H9 (cell line): Measurements from ENCODE around the gene EEF1A1. TPM values are rescaled to one million over a fixed set of nuclear protein-coding genes. Genes with fewer than 3 reads are reported as not detected.
"Not testable (repeated sequence)": the region's sequence is repeated elsewhere in the genome, so short reads cannot be mapped to it uniquely, and the experiment has no call there.

Experiments used
- DNase-seq: peaks from one replicate; pipeline ENCODE4 v3.0.0-alpha.2; 2017
- H2AFZ ChIP-seq: one replicate; pipeline ENCODE4 v1.6.1; 2013; ENCODE audit warnings: mild to moderate bottlenecking, low read length, control low read depth, moderate library complexity
- H2AK5ac ChIP-seq: 2 replicates; pipeline ENCODE4 v1.6.1; 2013; ENCODE audit warnings: low read length, control low read depth, mixed read lengths; ENCODE audit not compliant: insufficient read length
- H2BK120ac ChIP-seq: one replicate; pipeline ENCODE4 v1.6.1; 2013; ENCODE audit warnings: low read depth, mild to moderate bottlenecking, low read length, control low read depth, inconsistent platforms; ENCODE audit not compliant: poor library complexity, severe bottlenecking
- H2BK12ac ChIP-seq: 2 replicates; pipeline ENCODE4 v1.6.1; 2013; ENCODE audit warnings: low read length, control low read depth, mixed read lengths, low read depth; ENCODE audit not compliant: insufficient read length
- H2BK15ac ChIP-seq: 2 replicates; pipeline ENCODE4 v1.6.1; 2013; ENCODE audit warnings: low read depth, low read length, control low read depth
- H2BK20ac ChIP-seq: one replicate; pipeline ENCODE4 v1.6.1; 2013; ENCODE audit warnings: low read depth, mild to moderate bottlenecking, low read length, control low read depth, inconsistent platforms; ENCODE audit not compliant: poor library complexity, severe bottlenecking
- H2BK5ac ChIP-seq: 2 replicates; pipeline ENCODE4 v1.6.1; 2013; ENCODE audit warnings: low read length, control low read depth, mixed read lengths; ENCODE audit not compliant: insufficient read length
- H3K14ac ChIP-seq: 2 replicates; pipeline ENCODE4 v1.6.1; 2013; ENCODE audit warnings: low read length, control low read depth; ENCODE audit not compliant: insufficient read depth
- H3K18ac ChIP-seq: 2 replicates; pipeline ENCODE4 v1.6.1; 2013; ENCODE audit warnings: low read depth, mild to moderate bottlenecking, mixed read lengths, low read length, control low read depth; ENCODE audit not compliant: insufficient read length
- H3K23ac ChIP-seq: 2 replicates; pipeline ENCODE4 v1.6.1; 2013; ENCODE audit warnings: low read length, control low read depth, mixed read lengths, low read depth; ENCODE audit not compliant: insufficient read length
- H3K23me2 ChIP-seq: 2 replicates; pipeline ENCODE4 v1.6.1; 2013; ENCODE audit warnings: low read depth, mild to moderate bottlenecking, mixed read lengths, low read length, control low read depth; ENCODE audit not compliant: insufficient read length, poor library complexity, severe bottlenecking
- H3K27ac ChIP-seq: 2 replicates; pipeline ENCODE4 v1.5.1; 2013; ENCODE audit warnings: low read length, control low read depth, mixed read lengths, low read depth; ENCODE audit not compliant: insufficient read length
- H3K27me3 ChIP-seq: 2 replicates; pipeline ENCODE4 v1.6.1; 2013; ENCODE audit warnings: low read length, control low read depth, inconsistent platforms; ENCODE audit not compliant: insufficient read depth
- H3K4ac ChIP-seq: 2 replicates; pipeline ENCODE4 v1.6.1; 2013; ENCODE audit warnings: low read depth, mild to moderate bottlenecking, control low read depth, inconsistent platforms, low read length, moderate library complexity
- H3K4me1 ChIP-seq: 2 replicates; pipeline ENCODE4 v1.6.1; 2013; ENCODE audit warnings: low read length, control low read depth, inconsistent platforms; ENCODE audit not compliant: insufficient read depth
- H3K4me2 ChIP-seq: 2 replicates; pipeline ENCODE4 v1.6.1; 2013; ENCODE audit warnings: low read length, control low read depth, mixed read lengths; ENCODE audit not compliant: insufficient read length, insufficient read depth
- H3K56ac ChIP-seq: 2 replicates; pipeline ENCODE4 v1.6.1; 2013; ENCODE audit warnings: low read depth, mild to moderate bottlenecking, mixed read lengths, low read length, control low read depth; ENCODE audit not compliant: insufficient read length
- H3K79me1 ChIP-seq: 2 replicates; pipeline ENCODE4 v1.6.1; 2013; ENCODE audit warnings: low read depth, mild to moderate bottlenecking, moderate library complexity, low read length, control low read depth, inconsistent platforms; ENCODE audit not compliant: insufficient read depth, poor library complexity, severe bottlenecking
- H3K79me2 ChIP-seq: 2 replicates; pipeline ENCODE4 v1.6.1; 2013; ENCODE audit warnings: low read length, control low read depth, inconsistent platforms; ENCODE audit not compliant: insufficient read depth
- H3K9ac ChIP-seq: 2 replicates; pipeline ENCODE4 v1.6.1; 2013; ENCODE audit warnings: low read length, control low read depth, mixed read lengths; ENCODE audit not compliant: insufficient read length; ENCODE audit errors: extremely low read depth
- H3K9me3 ChIP-seq: one replicate; pipeline ENCODE4 v1.6.1; 2013; ENCODE audit warnings: low read depth, low read length, inconsistent platforms; ENCODE audit not compliant: control insufficient read depth
- H3T11ph ChIP-seq: one replicate; pipeline ENCODE4 v1.6.1; 2013; ENCODE audit warnings: mild to moderate bottlenecking, low read length, control low read depth, inconsistent platforms
- H4K20me1 ChIP-seq: one replicate; pipeline ENCODE4 v1.6.1; 2013; ENCODE audit not compliant: control insufficient read depth, insufficient read length, insufficient read depth
- H4K5ac ChIP-seq: 2 replicates; pipeline ENCODE4 v1.6.1; 2013; ENCODE audit warnings: low read depth, mild to moderate bottlenecking, mixed read lengths, low read length, control low read depth; ENCODE audit not compliant: insufficient read length
- H4K8ac ChIP-seq: replicated peaks from 2 replicates; pipeline ENCODE4 v1.6.1; 2013; ENCODE audit warnings: low read length, control low read depth, mixed read lengths, low read depth; ENCODE audit not compliant: insufficient read length
- H4K91ac ChIP-seq: 2 replicates; pipeline ENCODE4 v1.6.1; 2013; ENCODE audit warnings: low read depth, mild to moderate bottlenecking, moderate library complexity, mixed read lengths, low read length, control low read depth; ENCODE audit not compliant: insufficient read length
- H3K27ac Mint-ChIP-seq, 3 experiments: 2 replicates in 2 of 3; 3 replicates in 1 of 3; pipeline ENCODE4 v1.8.0; 2020 to 2021; ENCODE audit warnings: mixed read lengths in 3 of 3, mild to moderate bottlenecking in 1 of 3, moderate library complexity in 1 of 3
- H3K27me3 Mint-ChIP-seq: 2 replicates; pipeline ENCODE4 v1.8.0; 2021; ENCODE audit warnings: low read depth, mild to moderate bottlenecking, moderate library complexity, mixed read lengths
- H3K36me3 Mint-ChIP-seq, 3 experiments: 2 replicates in 2 of 3; 3 replicates in 1 of 3; pipeline ENCODE4 v1.8.0; 2020 to 2021; ENCODE audit warnings: low read depth in 3 of 3, mixed read lengths in 3 of 3; ENCODE audit not compliant: insufficient read depth in 1 of 3
- H3K4me1 Mint-ChIP-seq, 2 experiments: 2 replicates each; pipeline ENCODE4 v1.8.0; 2020; ENCODE audit warnings: mixed read lengths in 2 of 2
- H3K4me3 Mint-ChIP-seq, 2 experiments: 2 replicates in 1 of 2; 3 replicates in 1 of 2; pipeline ENCODE4 v1.8.0; 2020 to 2021; ENCODE audit warnings: mild to moderate bottlenecking in 2 of 2, mixed read lengths in 2 of 2, moderate library complexity in 1 of 2
- H3K9me3 Mint-ChIP-seq, 2 experiments: 2 replicates in 1 of 2; 3 replicates in 1 of 2; pipeline ENCODE4 v1.8.0; 2020; ENCODE audit warnings: mild to moderate bottlenecking in 2 of 2, mixed read lengths in 2 of 2, moderate library complexity in 1 of 2
- WGBS: extraction: QIAGEN DNeasy Blood & Tissue Kit; methylation state at CpG from one replicate; pipeline ENCODE4 v1.1.7; 2013; ENCODE audit warnings: missing lambda C conversion rate, low lambda C conversion rate, mixed read lengths; ENCODE audit not compliant: insufficient read length; ENCODE audit errors: extremely low coverage; 5-methylcytosine and 5-hydroxymethylcytosine counted together
- total RNA-seq: library from RNA; stranded (reverse); gene quantifications from 2 replicates; pipeline ENCODE4 v1.2.1, GENCODE V29; 2021

EEF1A1 gene
- total RNA-seq, 1 experiment from 2014 or later: 13,057 TPM

GRCh38 chr6:73551115-73551514 is 30.3 kb upstream of the EEF1A1 start:
- not testable (repeated sequence) for H4K20me1 ChIP-seq, H3K9me3 Mint-ChIP-seq, H3K23me2 ChIP-seq, DNase-seq, H3K36me3 Mint-ChIP-seq, H4K5ac ChIP-seq, H2BK15ac ChIP-seq, H3K27ac Mint-ChIP-seq, H3K4me2 ChIP-seq, H3K4ac ChIP-seq, H3K9ac ChIP-seq, H2BK5ac ChIP-seq, H2AK5ac ChIP-seq, H4K8ac ChIP-seq, H3K23ac ChIP-seq, H3T11ph ChIP-seq, H3K56ac ChIP-seq, H3K18ac ChIP-seq, H3K9me3 ChIP-seq, H4K91ac ChIP-seq, H3K79me2 ChIP-seq, H3K14ac ChIP-seq, H3K27ac ChIP-seq, H2BK120ac ChIP-seq, H2AFZ ChIP-seq, H3K4me1 ChIP-seq, H2BK20ac ChIP-seq, H3K27me3 ChIP-seq, H3K4me1 Mint-ChIP-seq, H3K4me3 Mint-ChIP-seq, H2BK12ac ChIP-seq, H3K27me3 Mint-ChIP-seq, H3K79me1 ChIP-seq
- WGBS: no CpG with 5 or more reads among the region's 4 CpGs
